Ovary (tissue), 9 donors: Measurements from ENCODE around the gene PIK3R6. TPM values are rescaled to one million over a fixed set of nuclear protein-coding genes. Genes with fewer than 3 reads are reported as not detected.

Experiments
- DNase-seq, 5 donors: peaks; one replicate each; pipeline ENCODE4 v3.0.0-alpha.2; 2019 to 2020
- H3K27ac ChIP-seq, 2 donors: fragments of 200-600 bp; one replicate each; pipeline versions ENCODE4 v1.5.1 to v1.8.0; 2019 to 2022
- H3K27me3 ChIP-seq: fragments of 200-600 bp; one replicate; pipeline ENCODE4 v1.8.0; 2022
- H3K36me3 ChIP-seq: fragments of 200-600 bp; sonication (generic); one replicate; pipeline ENCODE4 v1.5.1; 2019
- H3K4me1 ChIP-seq: one replicate; pipeline ENCODE4 v1.8.1; 2013; ENCODE audit warnings: mild to moderate bottlenecking, moderate library complexity; ENCODE audit not compliant: insufficient read depth
- H3K4me3 ChIP-seq: fragments of 200-600 bp; sonication (generic); one replicate; pipeline ENCODE4 v1.5.1; 2017
- H3K9me3 ChIP-seq, 2 donors: fragments of 200-600 bp in 1 of 2; sonication (generic) in 1 of 2; one replicate each; pipeline versions ENCODE4 v1.5.1 to v1.8.1; 2013 to 2019; ENCODE audit warnings: mild to moderate bottlenecking in 1 of 2, moderate library complexity in 1 of 2
- CTCF ChIP-seq, 3 donors: fragments of 450-650 bp in 2 of 3; fragments of 200-600 bp in 1 of 3; IDR thresholded peaks; one replicate each; pipeline versions ENCODE4 v1.5.1 to v1.8.0; 2016 to 2022; ENCODE audit warnings: antibody characterized with exemption in 3 of 3, mild to moderate bottlenecking in 1 of 3
- EP300 ChIP-seq: sonication (generic); formaldehyde crosslinking; IDR thresholded peaks from one replicate; pipeline ENCODE4 v1.6.1; 2017; ENCODE audit warnings: antibody characterized with exemption
- POLR2A ChIP-seq: fragments of 450-650 bp; IDR thresholded peaks from one replicate; pipeline ENCODE4 v1.6.1; 2017; ENCODE audit warnings: antibody characterized with exemption, mild to moderate bottlenecking, moderate library complexity
- WGBS, 3 donors: extraction: QIAGEN DNeasy Blood & Tissue Kit in 1 of 3; methylation state at CpG; one replicate each; pipeline versions ENCODE4 v1.1.5 to v1.1.7; 2013 to 2017; 5-methylcytosine and 5-hydroxymethylcytosine counted together
- intact Hi-C, 4 donors: fragments of 100-400 bp; cut with DNase I; formaldehyde crosslinking; loops; one replicate each; pipeline versions ENCODE4 v1.11.0 to v1.15.1; 2022 to 2023
- polyA plus RNA-seq, 2 donors: library from polyadenylated mRNA; stranded (reverse); fragments of 200-250 nt in 1 of 2; fragments of 350-450 nt in 1 of 2; fragmentation: Illumina TruSeq in 1 of 2; extraction: RNeasy Lipid Tissue Mini Kit (QIAGEN cat#74804) in 1 of 2; gene quantifications; one replicate each; pipeline ENCODE4 v1.2.3, GENCODE V29; 2013 to 2014
- total RNA-seq, 7 donors: library from RNA; depleted of rRNA in 2 of 7; stranded (reverse); fragments of >200 nt in 2 of 7; fragmentation: NEBNext Ultra II Directional in 3 of 7; extraction: Animal tissue kit (Norgen Biotek cat#: 25700) in 3 of 7; gene quantifications; one replicate each; pipeline versions ENCODE4 v1.1.0 to v1.2.4, GENCODE V29; 2016 to 2023
- donor health status: DM: no; HTN: no; CAD: no; lungs with moderate emphysema.
- donor health status: DM: no; HTN: no; CAD: no.
- donor health status: Bipolar disorder and iron deficiency.
- donor health status: DM: yes; HTN: yes; CAD: no.
- donor health status: DM: no; HTN: no; CAD: no.
- donor health status: DM: yes; HTN: yes; CAD: no.

Gene PIK3R6
- total and polyA plus RNA-seq, 9 donors = 0.12 to 0.93 (median 0.23) TPM

DNA sequence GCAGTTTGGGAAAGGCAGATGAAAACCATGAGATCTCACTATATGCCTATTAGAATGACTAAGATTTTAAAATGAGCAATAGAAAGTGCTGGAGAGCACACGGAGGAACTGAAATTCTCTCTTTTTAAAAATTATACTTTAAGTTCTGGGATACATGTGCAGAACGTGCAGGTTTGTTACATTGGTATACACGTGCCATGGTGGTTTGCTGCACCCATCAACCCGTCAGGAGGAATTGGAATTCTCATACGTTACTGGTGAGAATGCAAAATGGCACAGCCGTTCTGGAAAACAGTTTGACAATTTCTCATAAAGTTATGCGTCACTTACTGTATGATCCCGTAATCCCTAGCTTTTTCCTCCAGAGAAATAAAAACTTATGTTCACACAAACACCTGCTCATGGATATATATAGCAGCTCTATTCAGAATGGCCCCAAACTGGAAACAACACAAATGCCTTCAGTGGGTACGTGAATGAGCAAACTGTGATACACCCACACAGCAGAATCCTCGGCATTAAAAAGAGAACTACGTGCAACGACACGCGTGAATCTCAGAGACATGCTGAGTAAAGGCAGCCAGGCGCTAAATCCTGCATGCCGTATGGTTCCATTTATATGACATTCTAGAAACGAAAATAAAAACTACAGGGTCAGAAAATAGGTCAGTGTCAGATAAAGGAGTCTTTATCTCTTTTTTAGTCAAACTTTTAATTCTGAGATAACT is 11.8 kb downstream of the PIK3R6 start:
- TF ChIP-seq POLR2A = no peak
- no peak for TF ChIP-seq EP300
- TF ChIP-seq CTCF (IDR thresholded peaks at IDR 0.05) = no peak
- Histone ChIP-seq H3K27me3 (no peaks in the 10 kb centered on the region), H3K9me3 (no peaks in the 10 kb centered on the region), H3K4me3 (no peak overlapping the region), H3K36me3 (no peaks in the 10 kb centered on the region), H3K27ac (no peak overlapping the region), H3K4me1 (no peaks in the 10 kb centered on the region)
- intact Hi-C loops = no loop called here
- no peak for DNase-seq
- 69 to 78% (median 73%) methylated on average over 17 of the region's 17 CpGs for WGBS, 3 donors

DNA sequence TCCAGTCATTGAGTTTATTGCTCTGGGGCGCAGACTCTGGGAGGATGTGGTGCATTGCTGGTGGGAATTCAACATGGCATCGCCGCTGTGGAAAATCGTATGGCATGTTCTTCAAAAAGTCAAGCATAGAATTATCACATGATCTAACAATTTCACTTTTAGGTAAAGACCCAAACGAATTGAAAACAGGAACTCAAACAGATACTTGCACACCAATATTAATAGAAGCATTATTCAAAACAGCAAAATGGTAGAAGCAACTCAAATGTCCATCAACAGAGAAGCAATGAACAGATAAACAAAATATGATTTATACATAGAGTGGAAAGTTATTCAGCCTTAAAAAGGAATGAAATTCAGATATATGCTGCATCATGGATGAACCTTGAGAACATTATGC is 15.9 kb downstream of the PIK3R6 start:
- no peak for DNase-seq

GRCh38 chr17:8849311-8850041 is 18.0 kb downstream of the PIK3R6 start:
- TF ChIP-seq CTCF (IDR thresholded peaks at IDR 0.05) = no peak
- TF ChIP-seq EP300 = no peak
- no peak for TF ChIP-seq POLR2A
- 65 to 70% (median 65%) methylated on average over 4 of the region's 4 CpGs for WGBS, 3 donors
- H3K36me3 ChIP-seq = no peaks in the 10 kb centered on the region

More for the DNA sequence above, 15.9 kb downstream of the PIK3R6 start:
- Histone ChIP-seq H3K4me1 (no peaks in the 10 kb centered on the region), H3K27me3 (no peaks in the 10 kb centered on the region), H3K27ac (no peak overlapping the region), H3K36me3 (no peaks in the 10 kb centered on the region), H3K9me3 (no peaks in the 10 kb centered on the region), H3K4me3 (no peak overlapping the region)
- TF ChIP-seq CTCF (IDR thresholded peaks at IDR 0.05) (no peak), POLR2A (no peak), EP300 (no peak)
- WGBS, 3 donors = 89 to 94% (median 91%) methylated on average over 5 of the region's 5 CpGs
- intact Hi-C loops = no loop called here

DNA sequence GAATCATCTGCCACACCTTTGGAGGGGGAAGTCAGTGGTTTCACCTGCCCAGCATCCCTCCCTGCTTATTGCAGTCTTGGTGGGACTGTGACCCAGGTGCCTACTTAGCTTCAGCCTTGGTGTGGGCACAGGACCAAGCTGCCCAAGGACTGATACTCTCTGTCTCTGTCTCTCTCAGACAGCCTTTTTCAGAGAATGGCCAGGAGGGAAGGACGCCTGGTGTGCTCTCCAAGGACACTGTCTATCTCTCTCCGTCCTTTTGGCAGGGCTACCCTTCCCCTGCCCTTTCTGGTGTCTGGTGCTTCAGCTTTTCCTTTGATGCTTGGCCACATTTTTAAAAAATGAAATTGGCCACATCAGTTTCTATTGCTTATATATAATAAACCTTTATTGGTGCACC is 19.6 kb downstream of the PIK3R6 start:
- H3K27me3 ChIP-seq = no peaks in the 10 kb centered on the region
- no peaks in the 10 kb centered on the region for H3K4me1 ChIP-seq
- H3K36me3 ChIP-seq = no peaks in the 10 kb centered on the region
- TF ChIP-seq POLR2A = no peak
- no peak for TF ChIP-seq EP300
- no peaks in the 10 kb centered on the region for H3K9me3 ChIP-seq
- no peak for DNase-seq
- H3K4me3 ChIP-seq = no peak overlapping the region
- no peak overlapping the region for H3K27ac ChIP-seq
- intact Hi-C loops = no loop called here
- WGBS, 3 donors = 33 to 61% (median 43%) methylated on average over 2 of the region's 2 CpGs

More at GRCh38 chr17:8849311-8850041, 18.0 kb downstream of the PIK3R6 start:
- Histone ChIP-seq H3K9me3 (no peaks in the 10 kb centered on the region), H3K4me3 (no peak overlapping the region), H3K4me1 (no peaks in the 10 kb centered on the region), H3K27ac (no peak overlapping the region), H3K27me3 (no peaks in the 10 kb centered on the region)
- DNase-seq = no peak
- intact Hi-C loops = no loop called here

DNA sequence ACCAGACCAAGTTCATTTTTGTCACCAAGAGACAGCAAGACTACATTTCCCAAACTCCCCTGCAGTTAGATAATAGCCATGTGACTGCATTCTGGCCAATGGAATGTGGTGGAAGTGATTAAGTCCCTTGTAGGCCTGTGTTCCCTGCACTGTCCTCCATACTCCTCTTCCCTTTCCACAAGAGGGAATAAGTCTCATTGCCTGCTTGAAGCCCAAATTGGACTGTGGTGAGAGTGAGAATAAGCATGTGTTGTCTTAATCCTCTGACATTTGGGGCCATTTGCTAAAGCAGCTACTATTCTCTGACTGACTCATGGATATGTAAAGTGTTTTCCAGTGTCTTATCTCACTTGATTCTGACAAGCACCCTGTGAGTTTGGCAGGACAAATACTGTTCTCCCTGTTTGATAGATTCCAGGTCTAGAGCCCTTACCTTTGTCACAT is 20.7 kb downstream of the PIK3R6 start:
- Histone ChIP-seq H3K27me3 (no peaks in the 10 kb centered on the region), H3K9me3 (no peaks in the 10 kb centered on the region), H3K4me1 (no peaks in the 10 kb centered on the region), H3K4me3 (no peak overlapping the region), H3K27ac (no peak overlapping the region), H3K36me3 (no peaks in the 10 kb centered on the region)
- no peak for DNase-seq
- TF ChIP-seq POLR2A = no peak
- TF ChIP-seq EP300 = no peak
- no peak for TF ChIP-seq CTCF (IDR thresholded peaks at IDR 0.05)
- intact Hi-C loops = no loop called here
